PC-3 (cell line): ENCODE measurements around the gene TBL1Y. TPM values are rescaled to one million over a fixed set of nuclear protein-coding genes. Genes with fewer than 3 reads are reported as not detected.

Source experiments
- ATAC-seq: fragments of 200-7000 bp; cut with Tn5 transposase; 2 replicates; pipeline ENCODE4 v1.9.1; 2020; ENCODE audit warnings: mild to moderate bottlenecking, moderate library complexity
- BruUV-seq: library from RNA; stranded (reverse); fragments of 400-500 nt; replicated peaks from 2 replicates; lab custom pipeline; 2021; lab: Mats Ljungman, UMichigan
- CTCF ChIA-PET: fragments of 300-600 bp; sonication (Branson Sonifier 250); formaldehyde crosslinking; loops from one replicate; lab custom pipeline; 2022; ENCODE audit warnings: antibody characterized with exemption; lab: Charles Lee
- POLR2A ChIA-PET: fragments of 300-600 bp; sonication (Branson Sonifier 250); formaldehyde crosslinking; loops from one replicate; lab custom pipeline; 2022; ENCODE audit warnings: antibody characterized with exemption; ENCODE audit not compliant: unreplicated experiment; lab: Charles Lee
- DNase-seq: peaks from one replicate; pipeline ENCODE4 v3.0.0-alpha.2; 2015
- H2AFZ ChIP-seq: fragments of 300-600 bp; sonication (generic); 2 replicates; pipeline ENCODE4 v1.6.0; 2016; ENCODE audit warnings: antibody characterized with exemption, low read length
- H3F3A ChIP-seq: fragments of 300-600 bp; sonication (generic); one replicate; pipeline ENCODE4 v1.6.0; 2017; ENCODE audit warnings: antibody characterized with exemption, low read length, control low read depth, mild to moderate bottlenecking; ENCODE audit not compliant: unreplicated experiment
- H3K27ac ChIP-seq: fragments of 300-600 bp; sonication (generic); 2 replicates; pipeline ENCODE4 v1.5.1; 2016; ENCODE audit warnings: mild to moderate bottlenecking, low read length
- H3K27me3 ChIP-seq: fragments of 300-600 bp; sonication (generic); 2 replicates; pipeline ENCODE4 v1.6.1; 2016; ENCODE audit warnings: low read length, mixed read lengths
- H3K36me3 ChIP-seq: fragments of 300-600 bp; sonication (generic); 2 replicates; pipeline ENCODE4 v1.6.1; 2016; ENCODE audit warnings: low read depth, mixed run types, low read length, mixed read lengths
- H3K4me1 ChIP-seq: fragments of 300-600 bp; sonication (generic); 2 replicates; pipeline ENCODE4 v1.5.1; 2016; ENCODE audit warnings: low read length; ENCODE audit not compliant: insufficient read depth
- H3K4me2 ChIP-seq: fragments of 300-600 bp; sonication (generic); 2 replicates; pipeline ENCODE4 v1.6.0; 2016; ENCODE audit warnings: low read length
- H3K4me3 ChIP-seq: fragments of 300-600 bp; sonication (generic); 2 replicates; pipeline ENCODE4 v1.5.1; 2016; ENCODE audit warnings: mild to moderate bottlenecking, low read length, mixed read lengths
- H3K79me2 ChIP-seq: fragments of 300-600 bp; sonication (generic); 2 replicates; pipeline ENCODE4 v1.6.1; 2017; ENCODE audit warnings: low read length, mixed read lengths
- H3K9ac ChIP-seq: fragments of 300-600 bp; sonication (generic); 2 replicates; pipeline ENCODE4 v1.6.0; 2016; ENCODE audit warnings: mild to moderate bottlenecking, low read length
- H3K9me2 ChIP-seq: fragments of 300-600 bp; sonication (generic); replicated peaks from 2 replicates; pipeline ENCODE4 v1.6.1; 2016; ENCODE audit warnings: mixed run types, low read length, mixed read lengths
- H3K9me3 ChIP-seq: fragments of 300-600 bp; sonication (generic); 2 replicates; pipeline ENCODE4 v1.6.1; 2016; ENCODE audit warnings: low read length, mixed read lengths
- H4K20me1 ChIP-seq: fragments of 300-600 bp; sonication (generic); 2 replicates; pipeline ENCODE4 v1.6.1; 2016; ENCODE audit warnings: low read length, mixed read lengths
- CTCF ChIP-seq: fragments of 300-600 bp; sonication (generic); conservative IDR thresholded peaks from 2 replicates; pipeline ENCODE4 v1.5.1; 2017; ENCODE audit warnings: antibody characterized with exemption, low read depth, mild to moderate bottlenecking, low read length
- EZH2 ChIP-seq: fragments of 300-600 bp; sonication (generic); IDR thresholded peaks from one replicate; pipeline ENCODE4 v1.6.1; 2017; ENCODE audit warnings: antibody characterized with exemption, mild to moderate bottlenecking, low read length; ENCODE audit not compliant: unreplicated experiment
- EZH2phosphoT487 ChIP-seq: fragments of 300-600 bp; sonication (generic); IDR thresholded peaks from 2 replicates; pipeline ENCODE4 v1.6.1; 2018; ENCODE audit warnings: mild to moderate bottlenecking, antibody characterized with exemption, low read length, borderline replicate concordance
- intact Hi-C: fragments of 100-400 bp; cut with micrococcal nuclease; formaldehyde crosslinking; loops from 2 replicates; pipeline ENCODE4 v1.9.0; 2023
- total RNA-seq: library from RNA; depleted of rRNA; stranded (reverse); fragments of >200 nt; gene quantifications from 2 replicates; pipeline ENCODE4 v1.2.3, GENCODE V29; 2014

Gene TBL1Y
- total RNA-seq, 1 experiment from 2014 or later, result not detected

- Histone ChIP-seq H3K9ac (no peak overlapping the region), H3K9me3 (no peaks in the 10 kb centered on the region), H3K4me2 (no peak overlapping the region), H3F3A (no peaks in the 10 kb centered on the region), H3K4me3 (no peak overlapping the region), H4K20me1 (no peaks in the 10 kb centered on the region), H3K27me3 (no peaks in the 10 kb centered on the region), H2AFZ (no peak overlapping the region), H3K9me2 (no peaks in the 10 kb centered on the region), H3K4me1 (no peaks in the 10 kb centered on the region), H3K79me2 (no peaks in the 10 kb centered on the region), H3K27ac (no peak overlapping the region), H3K36me3 (no peaks in the 10 kb centered on the region)
- no peak for ATAC-seq
- DNase-seq, result no peak
- CTCF ChIA-PET, result no interaction called here
- BruUV-seq, result no TSS peak
- TF ChIP-seq EZH2 (no peak), EZH2phosphoT487 (no peak), CTCF (no peak)
- POLR2A ChIA-PET, result no interaction called here
- intact Hi-C loops, result no loop called here
Measured at GRCh38 chrY:6966521-6966920, 56.0 kb downstream of the TBL1Y start.

DNA sequence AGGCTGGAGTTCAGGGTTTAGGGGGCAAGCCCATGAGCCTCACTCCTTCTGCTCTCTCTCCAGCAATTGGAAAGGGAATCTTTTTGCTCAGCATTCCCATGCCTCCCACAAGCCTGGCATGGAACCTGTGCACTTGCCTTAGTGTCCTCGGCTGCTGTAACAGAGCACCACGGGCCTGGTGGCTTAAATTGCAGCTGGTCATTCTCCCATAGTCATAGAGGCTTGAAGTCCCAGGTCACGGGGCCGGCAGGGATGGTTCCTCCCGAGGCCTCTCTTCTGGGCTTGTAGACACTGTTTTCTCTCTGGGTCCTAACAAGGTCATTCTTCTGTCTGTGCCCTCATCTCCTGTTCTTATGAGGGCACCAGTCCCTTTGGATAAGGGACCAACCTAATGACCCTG, 57.2 kb downstream of the TBL1Y start:
- Histone ChIP-seq H3K9me2 (no peaks in the 10 kb centered on the region), H3K27ac (no peak overlapping the region), H3K27me3 (no peaks in the 10 kb centered on the region), H3K36me3 (no peaks in the 10 kb centered on the region), H3K4me3 (no peak overlapping the region), H2AFZ (no peak overlapping the region), H3K79me2 (no peaks in the 10 kb centered on the region), H3F3A (no peaks in the 10 kb centered on the region), H3K9me3 (no peaks in the 10 kb centered on the region), H3K4me1 (no peaks in the 10 kb centered on the region), H3K9ac (no peak overlapping the region), H3K4me2 (no peak overlapping the region), H4K20me1 (no peaks in the 10 kb centered on the region)
- ChIA-PET CTCF (no interaction called here), POLR2A (no interaction called here)
- DNase-seq, result no peak
- ATAC-seq, result no peak
- no peak for TF ChIP-seq CTCF
- no peak for TF ChIP-seq EZH2phosphoT487
- no peak for TF ChIP-seq EZH2
- intact Hi-C loops, result no loop called here
- no TSS peak for BruUV-seq

DNA sequence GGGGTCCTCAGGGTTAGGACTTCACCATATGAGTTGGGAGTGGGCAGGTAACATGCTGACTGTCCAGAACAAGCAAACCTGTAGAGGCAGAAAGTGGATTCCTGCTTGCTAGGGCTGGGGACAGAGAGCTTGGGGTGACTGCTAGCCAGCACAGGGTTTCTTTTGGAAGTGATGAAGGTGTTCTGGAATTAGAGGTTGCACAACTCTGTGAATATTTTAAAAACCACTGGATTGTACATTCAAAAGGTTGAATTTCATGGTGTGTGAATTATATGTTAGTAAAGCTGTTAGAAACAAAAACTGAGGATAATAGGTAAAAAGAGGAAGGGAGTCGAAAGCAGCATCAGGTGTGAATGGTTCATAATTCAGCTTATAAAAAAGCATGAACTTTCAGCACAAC, 57.7 kb downstream of the TBL1Y start:
- no peaks in the 10 kb centered on the region for H4K20me1 ChIP-seq
- no peaks in the 10 kb centered on the region for H3F3A ChIP-seq
- intact Hi-C loops, result no loop called here
- H3K27ac ChIP-seq, result no peak overlapping the region
- H3K4me1 ChIP-seq, result no peaks in the 10 kb centered on the region
- TF ChIP-seq CTCF, result no peak
- TF ChIP-seq EZH2, result no peak
- no peak for TF ChIP-seq EZH2phosphoT487
- H2AFZ ChIP-seq, result no peak overlapping the region
- no peaks in the 10 kb centered on the region for H3K9me2 ChIP-seq
- H3K27me3 ChIP-seq, result no peaks in the 10 kb centered on the region
- H3K9ac ChIP-seq, result no peak overlapping the region
- no TSS peak for BruUV-seq
- ChIA-PET POLR2A (no interaction called here), CTCF (no interaction called here)
- DNase-seq (no peak), ATAC-seq (no peak)
- no peak overlapping the region for H3K4me2 ChIP-seq
- no peaks in the 10 kb centered on the region for H3K36me3 ChIP-seq
- no peak overlapping the region for H3K4me3 ChIP-seq
- no peaks in the 10 kb centered on the region for H3K9me3 ChIP-seq
- H3K79me2 ChIP-seq, result no peaks in the 10 kb centered on the region
